GM23338 (cell line): ENCODE results near the gene MYL5. TPM values are rescaled to one million over a fixed set of nuclear protein-coding genes. Genes with fewer than 3 reads are reported as not detected.

ENCODE experiments used
- CREB1 ChIP-seq: fragments of 250-450 bp; sonication (Bioruptor Pico); IDR thresholded peaks from 2 replicates; pipeline ENCODE4 v1.5.0; 2020; ENCODE audit warnings: low read depth, mild to moderate bottlenecking, moderate library complexity
- EZH2phosphoT487 ChIP-seq: fragments of 200-600 bp; sonication (generic); IDR thresholded peaks from one replicate; pipeline ENCODE4 v1.8.1; 2018; ENCODE audit warnings: antibody characterized with exemption; ENCODE audit not compliant: unreplicated experiment
- NANOG ChIP-seq: IDR thresholded peaks from 2 replicates; pipeline ENCODE4 v1.6.1; 2016; ENCODE audit warnings: antibody characterized with exemption, borderline replicate concordance
- STAT1 ChIP-seq: IDR thresholded peaks from one replicate; pipeline ENCODE4 v1.6.1; 2016; ENCODE audit warnings: antibody characterized with exemption; ENCODE audit not compliant: unreplicated experiment
- ZNF114 ChIP-seq: fragments of 250-450 bp; sonication (Bioruptor Pico); IDR thresholded peaks from 2 replicates; pipeline ENCODE4 v1.5.0; 2020; ENCODE audit warnings: mild to moderate bottlenecking, moderate library complexity
- ZNF331 ChIP-seq: fragments of 250-450 bp; sonication (Bioruptor Pico); IDR thresholded peaks from 2 replicates; pipeline ENCODE4 v1.5.0; 2020; ENCODE audit warnings: low read depth, mild to moderate bottlenecking, moderate library complexity
- polyA plus RNA-seq: library from polyadenylated mRNA; unstranded; fragments of >200 nt; fragmentation: Nextera tagmentation; extraction: Ambion mirVana; gene quantifications from 2 replicates; pipeline ENCODE4 v1.2.1, GENCODE V29; 2016
- total RNA-seq: library from RNA; depleted of rRNA; stranded (reverse); fragments of >200 nt; shearing (Covaris generic); gene quantifications from 2 replicates; pipeline ENCODE4 v1.2.3, GENCODE V29; 2014
- TF ChIP-seq, protein P1 (sequence below): fragments of 250-450 bp; sonication (Bioruptor Pico); IDR thresholded peaks from 2 replicates; pipeline ENCODE4 v1.5.0; 2020; ENCODE audit warnings: mild to moderate bottlenecking, moderate library complexity
- TF ChIP-seq, protein P2 (sequence below): IDR thresholded peaks from 2 replicates; pipeline ENCODE4 v1.6.1; 2016; ENCODE audit warnings: antibody characterized with exemption
- TF ChIP-seq, protein P3 (sequence below), 2 experiments: fragments of 200-600 bp in 1 of 2; sonication (generic) in 1 of 2; conservative IDR thresholded peaks; 2 replicates each; pipeline versions ENCODE4 v1.5.1 to v1.6.1; 2016 to 2017; ENCODE audit warnings: antibody characterized with exemption in 2 of 2, low read depth in 2 of 2, mild to moderate bottlenecking in 2 of 2, moderate library complexity in 1 of 2

The MYL5 gene
- total and polyA plus RNA-seq, 2 experiments from 2014 or later: 3.0 to 4.4 TPM

DNA sequence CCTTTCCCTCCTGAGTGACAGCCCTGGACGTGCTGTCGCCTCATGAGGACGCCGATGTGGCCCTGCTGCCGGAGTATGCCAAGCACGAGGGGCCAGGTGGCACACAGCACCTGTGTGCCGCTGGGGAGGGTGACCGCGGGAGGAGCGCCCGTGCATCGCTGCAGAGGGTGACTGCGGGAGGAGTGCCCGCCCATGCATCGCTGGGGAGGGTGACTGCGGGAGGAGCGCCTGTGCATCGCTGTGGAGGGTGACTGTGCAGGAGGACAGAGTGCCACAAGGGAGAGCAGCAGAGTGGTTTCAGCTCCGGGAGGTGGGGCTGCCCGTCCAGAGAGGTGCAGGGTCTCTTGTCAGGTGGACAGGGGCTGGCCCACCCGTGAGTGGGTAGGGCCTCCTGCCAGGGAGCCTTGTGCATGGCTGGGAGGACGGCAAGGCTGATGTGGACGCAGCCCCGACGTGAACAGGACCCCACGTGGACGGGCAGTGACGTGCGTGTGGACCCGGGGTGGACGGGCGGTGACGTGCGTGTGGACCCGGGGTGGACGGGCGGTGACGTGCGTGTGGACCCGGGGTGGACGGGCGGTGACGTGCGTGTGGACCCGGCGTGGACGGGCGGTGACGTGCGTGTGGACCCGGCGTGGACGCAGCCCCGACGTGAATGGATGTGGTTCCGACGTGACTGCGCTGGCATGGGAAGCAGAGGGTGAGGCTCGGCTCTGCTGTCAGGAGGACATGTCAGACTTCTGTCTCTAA, 45.9 kb downstream of the MYL5 start (continued):
- TF ChIP-seq, protein P1, sequence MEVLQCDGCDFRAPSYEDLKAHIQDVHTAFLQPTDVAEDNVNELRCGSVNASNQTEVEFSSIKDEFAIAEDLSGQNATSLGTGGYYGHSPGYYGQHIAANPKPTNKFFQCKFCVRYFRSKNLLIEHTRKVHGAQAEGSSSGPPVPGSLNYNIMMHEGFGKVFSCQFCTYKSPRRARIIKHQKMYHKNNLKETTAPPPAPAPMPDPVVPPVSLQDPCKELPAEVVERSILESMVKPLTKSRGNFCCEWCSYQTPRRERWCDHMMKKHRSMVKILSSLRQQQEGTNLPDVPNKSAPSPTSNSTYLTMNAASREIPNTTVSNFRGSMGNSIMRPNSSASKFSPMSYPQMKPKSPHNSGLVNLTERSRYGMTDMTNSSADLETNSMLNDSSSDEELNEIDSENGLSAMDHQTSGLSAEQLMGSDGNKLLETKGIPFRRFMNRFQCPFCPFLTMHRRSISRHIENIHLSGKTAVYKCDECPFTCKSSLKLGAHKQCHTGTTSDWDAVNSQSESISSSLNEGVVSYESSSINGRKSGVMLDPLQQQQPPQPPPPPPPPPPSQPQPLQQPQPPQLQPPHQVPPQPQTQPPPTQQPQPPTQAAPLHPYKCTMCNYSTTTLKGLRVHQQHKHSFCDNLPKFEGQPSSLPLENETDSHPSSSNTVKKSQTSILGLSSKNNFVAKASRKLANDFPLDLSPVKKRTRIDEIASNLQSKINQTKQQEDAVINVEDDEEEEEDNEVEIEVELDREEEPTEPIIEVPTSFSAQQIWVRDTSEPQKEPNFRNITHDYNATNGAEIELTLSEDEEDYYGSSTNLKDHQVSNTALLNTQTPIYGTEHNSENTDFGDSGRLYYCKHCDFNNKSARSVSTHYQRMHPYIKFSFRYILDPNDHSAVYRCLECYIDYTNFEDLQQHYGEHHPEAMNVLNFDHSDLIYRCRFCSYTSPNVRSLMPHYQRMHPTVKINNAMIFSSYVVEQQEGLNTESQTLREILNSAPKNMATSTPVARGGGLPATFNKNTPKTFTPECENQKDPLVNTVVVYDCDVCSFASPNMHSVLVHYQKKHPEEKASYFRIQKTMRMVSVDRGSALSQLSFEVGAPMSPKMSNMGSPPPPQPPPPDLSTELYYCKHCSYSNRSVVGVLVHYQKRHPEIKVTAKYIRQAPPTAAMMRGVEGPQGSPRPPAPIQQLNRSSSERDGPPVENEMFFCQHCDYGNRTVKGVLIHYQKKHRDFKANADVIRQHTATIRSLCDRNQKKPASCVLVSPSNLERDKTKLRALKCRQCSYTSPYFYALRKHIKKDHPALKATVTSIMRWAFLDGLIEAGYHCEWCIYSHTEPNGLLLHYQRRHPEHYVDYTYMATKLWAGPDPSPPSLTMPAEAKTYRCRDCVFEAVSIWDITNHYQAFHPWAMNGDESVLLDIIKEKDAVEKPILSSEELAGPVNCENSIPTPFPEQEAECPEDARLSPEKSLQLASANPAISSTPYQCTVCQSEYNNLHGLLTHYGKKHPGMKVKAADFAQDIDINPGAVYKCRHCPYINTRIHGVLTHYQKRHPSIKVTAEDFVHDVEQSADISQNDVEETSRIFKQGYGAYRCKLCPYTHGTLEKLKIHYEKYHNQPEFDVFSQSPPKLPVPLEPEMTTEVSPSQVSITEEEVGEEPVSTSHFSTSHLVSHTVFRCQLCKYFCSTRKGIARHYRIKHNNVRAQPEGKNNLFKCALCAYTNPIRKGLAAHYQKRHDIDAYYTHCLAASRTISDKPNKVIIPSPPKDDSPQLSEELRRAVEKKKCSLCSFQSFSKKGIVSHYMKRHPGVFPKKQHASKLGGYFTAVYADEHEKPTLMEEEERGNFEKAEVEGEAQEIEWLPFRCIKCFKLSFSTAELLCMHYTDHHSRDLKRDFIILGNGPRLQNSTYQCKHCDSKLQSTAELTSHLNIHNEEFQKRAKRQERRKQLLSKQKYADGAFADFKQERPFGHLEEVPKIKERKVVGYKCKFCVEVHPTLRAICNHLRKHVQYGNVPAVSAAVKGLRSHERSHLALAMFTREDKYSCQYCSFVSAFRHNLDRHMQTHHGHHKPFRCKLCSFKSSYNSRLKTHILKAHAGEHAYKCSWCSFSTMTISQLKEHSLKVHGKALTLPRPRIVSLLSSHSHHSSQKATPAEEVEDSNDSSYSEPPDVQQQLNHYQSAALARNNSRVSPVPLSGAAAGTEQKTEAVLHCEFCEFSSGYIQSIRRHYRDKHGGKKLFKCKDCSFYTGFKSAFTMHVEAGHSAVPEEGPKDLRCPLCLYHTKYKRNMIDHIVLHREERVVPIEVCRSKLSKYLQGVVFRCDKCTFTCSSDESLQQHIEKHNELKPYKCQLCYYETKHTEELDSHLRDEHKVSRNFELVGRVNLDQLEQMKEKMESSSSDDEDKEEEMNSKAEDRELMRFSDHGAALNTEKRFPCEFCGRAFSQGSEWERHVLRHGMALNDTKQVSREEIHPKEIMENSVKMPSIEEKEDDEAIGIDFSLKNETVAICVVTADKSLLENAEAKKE (CRISPR knock-in tag): no peak
- TF ChIP-seq, protein P2, sequence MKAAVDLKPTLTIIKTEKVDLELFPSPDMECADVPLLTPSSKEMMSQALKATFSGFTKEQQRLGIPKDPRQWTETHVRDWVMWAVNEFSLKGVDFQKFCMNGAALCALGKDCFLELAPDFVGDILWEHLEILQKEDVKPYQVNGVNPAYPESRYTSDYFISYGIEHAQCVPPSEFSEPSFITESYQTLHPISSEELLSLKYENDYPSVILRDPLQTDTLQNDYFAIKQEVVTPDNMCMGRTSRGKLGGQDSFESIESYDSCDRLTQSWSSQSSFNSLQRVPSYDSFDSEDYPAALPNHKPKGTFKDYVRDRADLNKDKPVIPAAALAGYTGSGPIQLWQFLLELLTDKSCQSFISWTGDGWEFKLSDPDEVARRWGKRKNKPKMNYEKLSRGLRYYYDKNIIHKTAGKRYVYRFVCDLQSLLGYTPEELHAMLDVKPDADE: no peak
- TF ChIP-seq, protein P3, sequence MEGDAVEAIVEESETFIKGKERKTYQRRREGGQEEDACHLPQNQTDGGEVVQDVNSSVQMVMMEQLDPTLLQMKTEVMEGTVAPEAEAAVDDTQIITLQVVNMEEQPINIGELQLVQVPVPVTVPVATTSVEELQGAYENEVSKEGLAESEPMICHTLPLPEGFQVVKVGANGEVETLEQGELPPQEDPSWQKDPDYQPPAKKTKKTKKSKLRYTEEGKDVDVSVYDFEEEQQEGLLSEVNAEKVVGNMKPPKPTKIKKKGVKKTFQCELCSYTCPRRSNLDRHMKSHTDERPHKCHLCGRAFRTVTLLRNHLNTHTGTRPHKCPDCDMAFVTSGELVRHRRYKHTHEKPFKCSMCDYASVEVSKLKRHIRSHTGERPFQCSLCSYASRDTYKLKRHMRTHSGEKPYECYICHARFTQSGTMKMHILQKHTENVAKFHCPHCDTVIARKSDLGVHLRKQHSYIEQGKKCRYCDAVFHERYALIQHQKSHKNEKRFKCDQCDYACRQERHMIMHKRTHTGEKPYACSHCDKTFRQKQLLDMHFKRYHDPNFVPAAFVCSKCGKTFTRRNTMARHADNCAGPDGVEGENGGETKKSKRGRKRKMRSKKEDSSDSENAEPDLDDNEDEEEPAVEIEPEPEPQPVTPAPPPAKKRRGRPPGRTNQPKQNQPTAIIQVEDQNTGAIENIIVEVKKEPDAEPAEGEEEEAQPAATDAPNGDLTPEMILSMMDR (conservative IDR thresholded peaks at IDR 0.05; ENCODE audit: low read depth in 2 of 2): no peak
- TF ChIP-seq ZNF331 (CRISPR knock-in tag): no peak
- TF ChIP-seq EZH2phosphoT487: no peak
- TF ChIP-seq NANOG: no peak
- TF ChIP-seq STAT1: no peak
- no peak for TF ChIP-seq CREB1 (CRISPR knock-in tag)
- no peak for TF ChIP-seq ZNF114
